Right atrium auricular region (tissue), 2 donors: Measurements from ENCODE around the gene GPHN. TPM values are rescaled to one million over a fixed set of nuclear protein-coding genes. Genes with fewer than 3 reads are reported as not detected.

Source experiments
- DNase-seq: peaks from one replicate; pipeline ENCODE4 v3.0.0-alpha.2; 2019; ENCODE audit warnings: low spot score
- H3K27ac ChIP-seq, 2 donors: fragments of 200-600 bp; sonication (generic); 1 replicate in 1 of 2; 2 replicates in 1 of 2; pipeline ENCODE4 v1.5.1; 2016 to 2019
- H3K27me3 ChIP-seq, 2 donors: fragments of 200-600 bp; sonication (generic); one replicate each; pipeline versions ENCODE4 v1.5.1 to v1.6.0; 2017 to 2019
- H3K36me3 ChIP-seq: fragments of 200-600 bp; sonication (generic); one replicate; pipeline ENCODE4 v1.5.1; 2016
- H3K4me1 ChIP-seq, 2 donors: fragments of 200-600 bp; sonication (generic); one replicate each; pipeline versions ENCODE4 v1.5.1 to v1.6.0; 2017 to 2019
- H3K4me3 ChIP-seq, 2 donors: fragments of 200-600 bp; sonication (generic); 1 replicate in 1 of 2; 2 replicates in 1 of 2; pipeline ENCODE4 v1.5.1; 2017 to 2019; ENCODE audit warnings: mild to moderate bottlenecking in 1 of 2, moderate library complexity in 1 of 2
- H3K9me3 ChIP-seq, 2 donors: fragments of 200-600 bp; sonication (generic); one replicate each; pipeline ENCODE4 v1.5.1; 2019
- CTCF ChIP-seq, 2 donors: fragments of 200-600 bp; sonication (generic); IDR thresholded peaks; one replicate each; pipeline ENCODE4 v1.5.1; 2019; ENCODE audit warnings: antibody characterized with exemption in 2 of 2
- total RNA-seq, 2 donors: library from RNA; depleted of rRNA; stranded (reverse); fragments of >200 nt; gene quantifications; one replicate each; pipeline ENCODE4 v1.1.0, GENCODE V29; 2016

Gene GPHN
- total RNA-seq, 2 donors from 2014 or later: 14.9 TPM

DNA sequence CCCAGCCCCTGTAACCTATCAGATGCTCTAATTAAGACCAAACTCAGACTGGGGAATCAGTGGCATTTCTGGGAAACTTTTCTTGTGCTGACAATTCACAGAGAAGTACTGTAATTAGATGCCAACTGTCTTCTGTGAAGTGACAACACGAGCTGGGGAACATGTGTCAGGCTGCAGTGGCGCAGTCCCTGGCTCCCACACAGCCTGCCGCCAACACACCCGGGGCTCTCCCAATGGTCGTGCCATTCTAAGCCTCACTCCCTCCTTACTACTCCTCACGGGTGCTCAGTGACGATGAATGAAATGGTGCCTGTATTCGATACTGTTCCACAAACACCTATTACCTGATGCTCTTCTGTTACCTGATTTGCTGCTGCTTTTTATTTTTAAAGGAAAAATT, 699.9 kb downstream of the GPHN start:
- H3K27me3 ChIP-seq: no peaks in the 10 kb centered on the region
- no peaks in the 10 kb centered on the region for H3K36me3 ChIP-seq
- no peak for DNase-seq
- no peak for TF ChIP-seq CTCF (IDR thresholded peaks at IDR 0.05)
- no peaks in the 10 kb centered on the region for H3K4me1 ChIP-seq
- no peak overlapping the region for H3K4me3 ChIP-seq
- no peak overlapping the region for H3K27ac ChIP-seq
- H3K9me3 ChIP-seq: no peaks in the 10 kb centered on the region

GRCh38 chr14:67218126-67218525, 710.2 kb downstream of the GPHN start:
- TF ChIP-seq CTCF (IDR thresholded peaks at IDR 0.05): no peak
- no peaks in the 10 kb centered on the region for H3K4me1 ChIP-seq

GRCh38 chr14:67221248-67221981, 713.5 kb downstream of the GPHN start:
- no peak for DNase-seq
- no peaks in the 10 kb centered on the region for H3K9me3 ChIP-seq
- no peak for TF ChIP-seq CTCF (IDR thresholded peaks at IDR 0.05)
- H3K36me3 ChIP-seq: no peaks in the 10 kb centered on the region
- no peak overlapping the region for H3K27ac ChIP-seq
- no peaks in the 10 kb centered on the region for H3K4me1 ChIP-seq
- no peak overlapping the region for H3K4me3 ChIP-seq
- H3K27me3 ChIP-seq: no peaks in the 10 kb centered on the region

More at GRCh38 chr14:67218126-67218525, 710.2 kb downstream of the GPHN start:
- no peak overlapping the region for H3K4me3 ChIP-seq
- H3K9me3 ChIP-seq: no peaks in the 10 kb centered on the region
- no peak overlapping the region for H3K27ac ChIP-seq
- DNase-seq: no peak
- no peaks in the 10 kb centered on the region for H3K27me3 ChIP-seq
- H3K36me3 ChIP-seq: no peaks in the 10 kb centered on the region

- no peak overlapping the region for H3K4me3 ChIP-seq
- no peak overlapping the region for H3K27ac ChIP-seq
- H3K36me3 ChIP-seq: no peaks in the 10 kb centered on the region
- no peak for TF ChIP-seq CTCF (IDR thresholded peaks at IDR 0.05)
- H3K27me3 ChIP-seq: no peaks in the 10 kb centered on the region
- no peak for DNase-seq
- H3K9me3 ChIP-seq: no peaks in the 10 kb centered on the region
- H3K4me1 ChIP-seq: no peaks in the 10 kb centered on the region
Measured at GRCh38 chr14:67221982-67222328, 714.0 kb downstream of the GPHN start.

GRCh38 chr14:67225523-67225922, 717.6 kb downstream of the GPHN start:
- Histone ChIP-seq H3K9me3 (no peaks in the 10 kb centered on the region), H3K4me1 (no peaks in the 10 kb centered on the region), H3K27ac (no peak overlapping the region), H3K27me3 (no peaks in the 10 kb centered on the region), H3K36me3 (no peaks in the 10 kb centered on the region), H3K4me3 (no peak overlapping the region)
- DNase-seq: no peak
- TF ChIP-seq CTCF (IDR thresholded peaks at IDR 0.05): no peak
